ENCODE measurements around the gene CDH10. TPM values are rescaled to one million over a fixed set of nuclear protein-coding genes. Genes with fewer than 3 reads are reported as not detected.

The CDH10 gene
- total RNA-seq, 1 experiment from 2014 or later = 0.31 TPM

- H3K4me1 Mint-ChIP-seq = no peaks in the 10 kb centered on the region
- H3K27me3 Mint-ChIP-seq (ENCODE audit: low read depth) = no peaks in the 10 kb centered on the region; the same call in 1 of the 2 replicates
Observed at GRCh38 chr5:24591426-24591825, 53.4 kb downstream of the CDH10 start.

More at GRCh38 chr5:24591426-24591825, 53.4 kb downstream of the CDH10 start:
- Histone ChIP-seq H2BK120ac (ENCODE audit: low read depth, low read length, poor library complexity, severe bottlenecking) (no peak overlapping the region), H3K18ac (ENCODE audit: insufficient read length, low read depth, low read length) (no peak overlapping the region), H2BK5ac (ENCODE audit: insufficient read length, low read length) (no peak overlapping the region), H3K9ac (ENCODE audit: extremely low read depth, insufficient read length, low read length) (no peak overlapping the region), H3K4me1 (ENCODE audit: insufficient read depth, low read length) (no peaks in the 10 kb centered on the region), H2BK12ac (ENCODE audit: insufficient read length, low read depth, low read length) (no peak overlapping the region), H3K56ac (ENCODE audit: insufficient read length, low read depth, low read length) (no peak overlapping the region), H4K8ac (replicated peaks; ENCODE audit: insufficient read length, low read depth, low read length) (no peak overlapping the region), H3K27me3 (ENCODE audit: insufficient read depth, low read length) (no peaks in the 10 kb centered on the region), H2AFZ (ENCODE audit: low read length) (no peak overlapping the region), H3K27ac (ENCODE audit: insufficient read length, low read depth, low read length) (no peak overlapping the region), H3K23ac (ENCODE audit: insufficient read length, low read depth, low read length) (no peak overlapping the region), H3K4ac (ENCODE audit: low read depth, low read length) (no peak overlapping the region), H3K23me2 (ENCODE audit: insufficient read length, low read depth, low read length, poor library complexity, severe bottlenecking) (no peaks in the 10 kb centered on the region), H4K91ac (ENCODE audit: insufficient read length, low read depth, low read length) (no peak overlapping the region), H3K9me3 (ENCODE audit: control insufficient read depth, low read depth, low read length) (no peaks in the 10 kb centered on the region), H3K79me2 (ENCODE audit: insufficient read depth, low read length) (no peaks in the 10 kb centered on the region), H2BK15ac (ENCODE audit: low read depth, low read length) (no peak overlapping the region), H3K79me1 (ENCODE audit: insufficient read depth, low read depth, low read length, poor library complexity, severe bottlenecking) (no peaks in the 10 kb centered on the region), H2AK5ac (ENCODE audit: insufficient read length, low read length) (no peak overlapping the region), H3K14ac (ENCODE audit: insufficient read depth, low read length) (no peak overlapping the region), H4K5ac (ENCODE audit: insufficient read length, low read depth, low read length) (no peak overlapping the region), H3T11ph (ENCODE audit: low read length) (no peak overlapping the region), H4K20me1 (ENCODE audit: control insufficient read depth, insufficient read depth, insufficient read length) (no peaks in the 10 kb centered on the region), H3K4me2 (ENCODE audit: insufficient read depth, insufficient read length, low read length) (no peak overlapping the region), H2BK20ac (ENCODE audit: low read depth, low read length, poor library complexity, severe bottlenecking) (no peak overlapping the region)
- no peak overlapping the region for H3K4me3 Mint-ChIP-seq
- H3K9me3 Mint-ChIP-seq = no peaks in the 10 kb centered on the region
- no peaks in the 10 kb centered on the region for H3K36me3 Mint-ChIP-seq (ENCODE audit: insufficient read depth in 1 of 3, low read depth in 3 of 3)
- no peak for DNase-seq
- TF ChIP-seq CTCF (conservative IDR thresholded peaks at IDR 0.05) = no peak
- no peak overlapping the region for H3K27ac Mint-ChIP-seq

Measured in H9 (cell line).